ENCODE measurements around the gene C12orf75.
"Not testable (repeated sequence)": the region's sequence is repeated elsewhere in the genome, so short reads cannot be mapped to it uniquely, and the experiment has no call there.

C12orf75 gene

DNA sequence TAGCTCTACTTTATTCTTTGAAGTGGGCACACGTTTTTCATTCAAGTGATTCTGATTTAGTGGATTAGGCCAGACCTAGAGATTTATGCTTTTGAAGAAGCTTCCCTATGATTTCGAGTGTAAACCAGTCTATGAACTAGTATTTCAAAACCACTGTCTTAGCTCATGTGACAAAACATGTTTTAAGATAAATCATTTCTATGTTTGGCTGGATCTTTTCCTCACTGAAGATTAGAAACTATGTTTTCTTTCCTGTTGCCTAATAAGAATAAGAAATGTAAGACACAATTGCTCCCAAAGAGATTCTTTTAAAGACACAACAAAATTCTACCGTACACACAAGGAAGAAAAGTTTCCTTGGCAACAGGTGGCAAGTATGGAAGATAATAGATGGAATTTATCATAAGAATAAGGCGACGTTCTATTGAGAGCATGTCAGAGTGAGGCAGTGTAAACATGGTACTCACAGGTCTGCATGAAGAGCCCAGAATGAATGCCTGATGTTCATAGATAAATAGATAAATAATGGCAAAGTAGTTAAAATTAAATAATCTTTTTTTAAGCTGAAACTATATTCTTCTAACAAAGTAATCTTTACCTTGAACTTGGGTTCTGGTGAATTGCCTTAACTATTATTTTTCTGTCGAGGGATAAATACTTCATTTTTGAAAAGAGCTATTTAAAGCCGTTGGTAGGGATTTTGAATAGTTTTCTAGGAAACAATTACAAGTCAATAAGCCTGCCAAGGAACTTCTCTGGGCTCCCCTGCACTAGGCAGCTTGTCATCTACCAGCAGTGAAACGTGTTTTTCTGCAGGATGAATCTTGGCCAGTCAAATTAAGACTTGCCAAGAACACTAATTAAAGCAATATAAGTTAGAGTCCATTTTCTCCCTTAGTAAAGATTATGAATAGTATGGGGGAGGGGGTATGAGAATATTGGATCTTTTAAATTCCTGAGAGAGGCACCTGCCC is 34.1 kb upstream of the C12orf75 start:
- TF ChIP-seq, protein P1, sequence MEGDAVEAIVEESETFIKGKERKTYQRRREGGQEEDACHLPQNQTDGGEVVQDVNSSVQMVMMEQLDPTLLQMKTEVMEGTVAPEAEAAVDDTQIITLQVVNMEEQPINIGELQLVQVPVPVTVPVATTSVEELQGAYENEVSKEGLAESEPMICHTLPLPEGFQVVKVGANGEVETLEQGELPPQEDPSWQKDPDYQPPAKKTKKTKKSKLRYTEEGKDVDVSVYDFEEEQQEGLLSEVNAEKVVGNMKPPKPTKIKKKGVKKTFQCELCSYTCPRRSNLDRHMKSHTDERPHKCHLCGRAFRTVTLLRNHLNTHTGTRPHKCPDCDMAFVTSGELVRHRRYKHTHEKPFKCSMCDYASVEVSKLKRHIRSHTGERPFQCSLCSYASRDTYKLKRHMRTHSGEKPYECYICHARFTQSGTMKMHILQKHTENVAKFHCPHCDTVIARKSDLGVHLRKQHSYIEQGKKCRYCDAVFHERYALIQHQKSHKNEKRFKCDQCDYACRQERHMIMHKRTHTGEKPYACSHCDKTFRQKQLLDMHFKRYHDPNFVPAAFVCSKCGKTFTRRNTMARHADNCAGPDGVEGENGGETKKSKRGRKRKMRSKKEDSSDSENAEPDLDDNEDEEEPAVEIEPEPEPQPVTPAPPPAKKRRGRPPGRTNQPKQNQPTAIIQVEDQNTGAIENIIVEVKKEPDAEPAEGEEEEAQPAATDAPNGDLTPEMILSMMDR (IDR thresholded peaks at IDR 0.05; ENCODE audit: low read depth, low read length) = no peak
- peak in 1 of 2 donors; percentile 50 for DNase-seq (ENCODE audit: low read depth in 2 of 2)
- H3K4me3 ChIP-seq (replicated peaks in 1 of 2; ENCODE audit: low read depth in 2 of 2, low read length in 2 of 2) = no peak overlapping the region

DNA sequence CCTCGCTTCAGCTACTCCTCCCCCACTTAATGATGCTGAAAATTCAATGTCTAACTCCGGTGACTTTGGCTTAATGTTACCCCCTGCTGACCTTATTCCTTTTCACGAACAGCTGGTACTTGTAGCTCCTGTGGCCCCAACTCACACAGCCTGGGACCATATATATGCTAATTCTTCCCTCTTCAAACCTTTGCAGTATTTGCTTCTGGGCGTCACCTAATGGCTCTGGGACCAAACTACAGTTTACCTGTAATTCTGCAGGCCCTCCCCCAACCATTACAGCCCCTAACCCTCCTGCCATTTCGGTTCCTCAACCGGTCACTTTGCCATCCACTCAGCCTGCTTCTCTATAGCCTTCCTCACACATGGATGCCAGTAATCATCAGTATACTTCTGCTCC is 29.6 kb upstream of the C12orf75 start:
- no peak for DNase-seq (ENCODE audit: low read depth in 2 of 2)
- TF ChIP-seq, protein P1 (IDR thresholded peaks at IDR 0.05; ENCODE audit: low read depth, low read length) = no peak
- no peak overlapping the region for H3K4me3 ChIP-seq (replicated peaks in 1 of 2; ENCODE audit: low read depth in 2 of 2, low read length in 2 of 2)

DNA sequence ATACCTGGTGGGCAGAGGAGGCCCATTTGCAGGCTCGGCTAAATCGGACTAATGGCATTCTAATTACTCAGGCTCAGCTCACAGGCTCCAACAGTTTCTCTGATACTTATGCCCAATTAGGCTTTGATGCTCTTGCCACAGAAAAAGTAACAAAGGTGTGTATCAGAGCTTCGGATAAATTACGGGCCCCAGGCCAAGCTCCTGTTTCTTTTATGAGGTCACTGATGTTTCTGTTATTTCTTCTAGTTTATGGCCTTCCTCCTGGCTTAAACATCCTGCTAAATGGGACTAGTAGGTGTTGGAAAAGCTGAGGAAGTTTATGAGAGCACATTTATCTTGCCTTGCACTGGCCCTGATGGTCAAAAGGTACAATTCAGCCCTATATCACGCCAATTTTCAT is 28.8 kb upstream of the C12orf75 start:
- TF ChIP-seq, protein P1 (IDR thresholded peaks at IDR 0.05; ENCODE audit: low read depth, low read length) = no peak
- DNase-seq (ENCODE audit: low read depth in 2 of 2) = no peak
- no peak overlapping the region for H3K4me3 ChIP-seq (replicated peaks in 1 of 2; ENCODE audit: low read depth in 2 of 2, low read length in 2 of 2)

DNA sequence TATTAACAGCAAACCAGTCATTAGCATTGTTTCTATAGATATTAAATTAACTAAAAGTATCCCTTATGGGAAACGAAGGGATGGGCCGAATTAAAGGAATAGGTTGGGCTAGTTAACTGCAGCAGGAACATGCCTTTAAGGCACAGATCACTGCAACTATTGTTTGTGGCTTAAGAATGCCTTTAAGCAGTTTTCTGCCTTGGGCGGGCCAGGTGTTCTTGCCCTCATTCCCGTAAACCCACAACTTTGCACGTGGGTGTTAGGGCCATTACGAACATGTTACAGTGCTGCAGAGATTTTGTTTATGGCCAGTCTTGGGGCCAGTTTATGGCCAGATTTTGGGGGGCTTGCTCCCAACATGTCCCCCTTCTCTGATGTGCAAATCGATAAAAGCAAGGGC is 27.5 kb upstream of the C12orf75 start:
- not testable (repeated sequence) for DNase-seq (ENCODE audit: low read depth in 2 of 2); H3K4me3 ChIP-seq (replicated peaks in 1 of 2; ENCODE audit: low read depth in 2 of 2, low read length in 2 of 2)

DNA sequence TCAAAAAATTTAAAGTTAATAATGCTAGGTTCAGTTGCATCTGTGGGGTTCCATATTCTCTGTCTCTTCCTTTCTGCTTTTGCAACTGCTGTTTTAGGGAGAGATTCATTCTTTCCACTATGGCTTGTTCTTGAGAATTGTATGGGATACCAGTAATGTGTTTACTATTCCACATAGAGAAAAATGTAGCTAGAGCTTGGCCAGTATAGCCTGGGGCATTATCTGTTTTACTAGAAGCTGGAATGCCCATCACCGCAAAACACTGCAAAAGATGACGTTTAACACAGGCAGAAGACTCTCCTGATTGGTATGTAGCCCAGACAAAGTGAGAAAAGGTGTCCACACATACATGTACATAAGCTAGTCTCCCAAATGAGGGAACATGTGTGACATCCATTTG is 25.9 kb upstream of the C12orf75 start:
- DNase-seq (ENCODE audit: low read depth in 2 of 2); H3K4me3 ChIP-seq (replicated peaks in 1 of 2; ENCODE audit: low read depth in 2 of 2, low read length in 2 of 2): not testable (repeated sequence)

DNA sequence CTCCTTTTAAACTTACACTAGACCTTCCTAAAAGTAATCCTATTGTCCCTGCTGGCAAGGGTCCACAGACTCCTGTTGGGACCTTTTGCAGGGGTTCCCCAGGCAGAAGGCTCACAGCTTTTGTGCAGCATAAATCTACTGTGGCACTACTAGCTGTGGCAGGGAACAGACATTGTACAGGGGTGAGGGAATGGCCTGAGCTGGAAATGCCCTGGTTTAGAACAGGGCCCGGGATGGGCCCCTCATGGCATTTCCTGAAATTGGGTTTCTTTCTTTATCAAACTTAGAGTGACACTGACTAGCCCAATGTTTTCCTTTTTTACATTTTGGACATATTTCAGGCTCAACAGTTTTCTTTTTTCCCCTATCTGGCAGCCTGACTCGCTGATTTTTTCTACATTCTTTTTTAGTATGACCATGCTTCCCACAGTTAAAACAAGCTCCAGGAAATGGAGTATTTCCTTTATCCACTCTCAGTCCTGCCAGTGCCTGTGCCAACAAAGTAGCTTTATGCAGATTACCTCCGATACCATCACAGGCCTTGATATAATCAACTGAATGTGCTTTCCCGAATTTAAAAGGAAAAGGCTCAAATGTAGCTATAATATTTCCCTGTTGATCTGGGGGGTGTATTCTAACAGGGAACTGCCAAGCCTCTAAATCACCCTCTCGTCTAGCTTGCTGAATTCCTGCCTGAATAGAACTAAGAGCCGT is 22.7 kb upstream of the C12orf75 start:
- not testable (repeated sequence) for DNase-seq (ENCODE audit: low read depth in 2 of 2); H3K4me3 ChIP-seq (replicated peaks in 1 of 2; ENCODE audit: low read depth in 2 of 2, low read length in 2 of 2)

DNA sequence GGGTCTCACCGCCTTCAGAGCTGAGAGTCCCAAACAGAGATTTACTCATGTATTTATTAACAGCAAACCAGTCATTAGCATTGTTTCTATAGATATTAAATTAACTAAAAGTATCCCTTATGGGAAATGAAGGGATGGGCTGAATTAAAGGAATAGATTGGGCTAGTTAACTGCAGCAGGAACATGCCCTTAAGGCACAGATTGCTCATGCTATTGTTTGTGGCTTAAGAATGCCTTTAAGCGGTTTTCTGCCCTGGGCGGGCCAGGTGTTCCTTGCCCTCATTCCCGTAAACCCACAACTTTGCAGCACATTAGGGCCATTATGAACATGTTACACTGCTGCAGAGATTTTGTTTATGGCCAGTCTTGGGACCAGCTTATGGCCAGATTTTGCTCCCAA is 21.7 kb upstream of the C12orf75 start:
- H3K4me3 ChIP-seq (replicated peaks in 1 of 2; ENCODE audit: low read depth in 2 of 2, low read length in 2 of 2); DNase-seq (ENCODE audit: low read depth in 2 of 2): not testable (repeated sequence)

DNA sequence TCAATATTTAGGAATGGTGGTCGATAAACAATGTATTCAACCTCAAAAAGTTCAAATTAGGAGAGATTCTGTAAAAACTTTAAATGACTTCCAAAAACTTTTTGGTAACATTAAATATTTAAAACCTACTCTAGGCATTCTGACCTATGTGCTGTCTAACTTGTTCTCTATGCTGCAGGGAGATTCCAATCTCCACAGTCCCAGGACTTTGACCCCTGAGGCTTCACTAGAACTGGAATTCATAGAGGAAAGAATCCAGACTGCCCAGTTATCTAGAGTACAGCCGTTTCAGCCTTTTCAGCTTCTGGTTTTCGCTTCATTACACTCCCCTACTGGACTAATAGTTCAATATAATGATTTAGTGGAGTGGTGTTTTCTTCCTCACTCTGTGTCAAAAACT is 21.1 kb upstream of the C12orf75 start:
- not testable (repeated sequence) for DNase-seq (ENCODE audit: low read depth in 2 of 2); H3K4me3 ChIP-seq (replicated peaks in 1 of 2; ENCODE audit: low read depth in 2 of 2, low read length in 2 of 2)

DNA sequence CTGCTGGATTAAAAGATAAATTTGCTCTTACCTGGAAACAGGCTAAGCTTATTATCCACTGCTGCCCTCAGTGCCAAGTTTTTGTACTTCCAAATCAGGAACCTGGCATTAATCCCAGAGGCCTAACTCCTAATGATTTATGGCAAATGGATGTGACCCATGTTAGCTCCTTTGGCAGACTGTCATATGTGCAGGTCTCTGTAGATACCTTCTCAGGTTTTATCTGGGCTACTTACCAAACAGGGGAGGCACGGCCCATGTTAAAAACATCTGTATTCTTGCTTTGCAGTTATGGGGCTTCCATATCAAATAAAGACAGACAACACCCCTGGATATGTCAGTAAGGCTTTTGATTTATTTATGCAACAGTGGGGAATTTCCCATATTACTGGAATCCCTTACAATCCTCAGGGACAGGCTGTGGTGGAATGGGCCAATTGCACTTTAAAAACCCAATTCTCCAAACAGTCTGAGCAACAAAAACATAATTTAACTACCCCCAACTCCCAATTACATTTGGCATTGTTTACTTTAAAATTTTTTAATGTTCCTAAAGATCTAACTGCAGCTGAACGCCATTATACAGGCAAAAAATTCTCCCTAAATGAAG is 19.9 kb upstream of the C12orf75 start:
- not testable (repeated sequence) for DNase-seq (ENCODE audit: low read depth in 2 of 2); H3K4me3 ChIP-seq (replicated peaks in 1 of 2; ENCODE audit: low read depth in 2 of 2, low read length in 2 of 2)

DNA sequence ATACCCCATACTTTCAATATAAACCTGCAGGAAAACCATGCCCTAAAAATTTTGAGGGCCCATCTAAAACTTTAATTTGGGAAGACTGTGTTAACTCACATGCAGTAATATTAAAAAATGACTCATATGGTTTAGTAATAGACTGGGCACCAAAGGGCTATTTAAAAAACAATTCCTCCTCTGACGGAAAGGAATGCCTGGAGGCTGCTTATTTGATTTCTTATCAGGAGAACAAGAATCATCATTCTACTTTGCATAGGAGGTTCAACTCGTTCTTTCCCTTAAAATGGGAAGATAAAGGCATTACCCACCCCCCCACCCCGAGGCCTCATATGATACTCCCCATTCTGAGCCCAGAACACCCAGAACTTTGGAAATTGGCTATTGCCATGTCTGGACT is 18.6 kb upstream of the C12orf75 start:
- peak in 1 of 2 donors; percentile 38 for DNase-seq (ENCODE audit: low read depth in 2 of 2)
- not testable (repeated sequence) for H3K4me3 ChIP-seq (replicated peaks in 1 of 2; ENCODE audit: low read depth in 2 of 2, low read length in 2 of 2)

DNA sequence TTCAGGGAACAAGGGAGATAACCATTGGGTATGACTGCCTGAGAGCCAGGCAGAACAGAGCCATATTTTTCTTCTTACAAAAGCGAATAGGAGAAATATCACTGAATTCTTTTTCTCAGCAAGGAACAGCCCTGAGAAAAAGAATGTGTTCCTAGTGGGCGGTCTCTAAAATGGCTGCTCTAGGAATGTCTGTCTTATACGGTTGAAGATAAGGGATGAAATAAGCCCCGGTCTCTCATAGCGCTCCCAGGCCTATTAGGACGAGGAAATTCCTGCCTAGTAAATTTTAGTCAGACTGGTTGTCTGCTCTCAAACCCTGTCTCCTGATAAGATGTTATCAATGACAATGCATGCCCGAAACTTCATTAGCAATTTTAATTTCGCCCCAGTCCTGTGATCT is 16.7 kb upstream of the C12orf75 start:
- not testable (repeated sequence) for H3K4me3 ChIP-seq (replicated peaks in 1 of 2; ENCODE audit: low read depth in 2 of 2, low read length in 2 of 2); DNase-seq (ENCODE audit: low read depth in 2 of 2)

Data from cardiac fibroblast (primary cell).